ENCODE data around the gene ELAVL3. TPM values are rescaled to one million over a fixed set of nuclear protein-coding genes. Genes with fewer than 3 reads are reported as not detected.

ELAVL3 gene
- total RNA-seq, 4 donors from 2014 or later: not detected

DNA sequence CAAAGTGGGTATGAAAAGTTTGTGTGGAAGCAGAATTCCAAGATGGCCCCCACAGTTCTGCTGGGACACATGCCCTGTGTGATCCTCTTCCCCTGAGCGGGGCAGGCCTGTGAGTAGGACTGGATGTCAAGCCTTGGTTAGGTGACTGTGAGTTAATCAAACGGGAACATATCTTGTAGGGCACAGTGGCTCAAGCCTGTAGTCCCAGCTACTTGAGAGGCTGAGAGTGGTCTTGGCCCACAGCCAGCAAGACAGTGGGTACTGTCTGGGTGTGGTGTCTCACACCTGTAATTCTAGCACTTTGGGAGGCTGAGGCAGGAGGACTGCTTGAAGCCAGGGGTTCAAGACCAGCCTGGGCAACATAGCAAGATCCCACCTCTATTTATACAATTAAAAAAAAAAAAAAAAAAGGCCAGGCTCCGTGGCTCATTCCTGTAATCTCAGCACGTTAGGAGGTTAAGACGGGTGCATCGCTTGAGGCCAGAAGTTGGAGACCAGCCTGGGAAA is 18.4 kb upstream of the ELAVL3 start:
- no peaks in the 10 kb centered on the region for H3K9me3 ChIP-seq
- no peaks in the 10 kb centered on the region for H3K4me1 ChIP-seq
- no peak overlapping the region for H3K27ac ChIP-seq
- TF ChIP-seq, protein P1, sequence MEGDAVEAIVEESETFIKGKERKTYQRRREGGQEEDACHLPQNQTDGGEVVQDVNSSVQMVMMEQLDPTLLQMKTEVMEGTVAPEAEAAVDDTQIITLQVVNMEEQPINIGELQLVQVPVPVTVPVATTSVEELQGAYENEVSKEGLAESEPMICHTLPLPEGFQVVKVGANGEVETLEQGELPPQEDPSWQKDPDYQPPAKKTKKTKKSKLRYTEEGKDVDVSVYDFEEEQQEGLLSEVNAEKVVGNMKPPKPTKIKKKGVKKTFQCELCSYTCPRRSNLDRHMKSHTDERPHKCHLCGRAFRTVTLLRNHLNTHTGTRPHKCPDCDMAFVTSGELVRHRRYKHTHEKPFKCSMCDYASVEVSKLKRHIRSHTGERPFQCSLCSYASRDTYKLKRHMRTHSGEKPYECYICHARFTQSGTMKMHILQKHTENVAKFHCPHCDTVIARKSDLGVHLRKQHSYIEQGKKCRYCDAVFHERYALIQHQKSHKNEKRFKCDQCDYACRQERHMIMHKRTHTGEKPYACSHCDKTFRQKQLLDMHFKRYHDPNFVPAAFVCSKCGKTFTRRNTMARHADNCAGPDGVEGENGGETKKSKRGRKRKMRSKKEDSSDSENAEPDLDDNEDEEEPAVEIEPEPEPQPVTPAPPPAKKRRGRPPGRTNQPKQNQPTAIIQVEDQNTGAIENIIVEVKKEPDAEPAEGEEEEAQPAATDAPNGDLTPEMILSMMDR (IDR thresholded peaks at IDR 0.05): no peak
- TF ChIP-seq POLR2A (IDR thresholded peaks at IDR 0.05): no peak
- H3K4me3 ChIP-seq (replicated peaks in 1 of 3): no peak overlapping the region
- peaks cover 16 to 18% of the 10 kb centered on the region in 2 donors for H3K36me3 ChIP-seq
- intact Hi-C loops (cut with DNase I): loop anchor here (10.0 kb wide), 1 partner anchor 86 kb away; no protein-coding TSS in a partner anchor
- no peaks in the 10 kb centered on the region for H3K27me3 ChIP-seq
- 87 to 89% methylated on average over 6 of the region's 6 CpGs for WGBS, 2 donors
- DNase-seq: no peak

DNA sequence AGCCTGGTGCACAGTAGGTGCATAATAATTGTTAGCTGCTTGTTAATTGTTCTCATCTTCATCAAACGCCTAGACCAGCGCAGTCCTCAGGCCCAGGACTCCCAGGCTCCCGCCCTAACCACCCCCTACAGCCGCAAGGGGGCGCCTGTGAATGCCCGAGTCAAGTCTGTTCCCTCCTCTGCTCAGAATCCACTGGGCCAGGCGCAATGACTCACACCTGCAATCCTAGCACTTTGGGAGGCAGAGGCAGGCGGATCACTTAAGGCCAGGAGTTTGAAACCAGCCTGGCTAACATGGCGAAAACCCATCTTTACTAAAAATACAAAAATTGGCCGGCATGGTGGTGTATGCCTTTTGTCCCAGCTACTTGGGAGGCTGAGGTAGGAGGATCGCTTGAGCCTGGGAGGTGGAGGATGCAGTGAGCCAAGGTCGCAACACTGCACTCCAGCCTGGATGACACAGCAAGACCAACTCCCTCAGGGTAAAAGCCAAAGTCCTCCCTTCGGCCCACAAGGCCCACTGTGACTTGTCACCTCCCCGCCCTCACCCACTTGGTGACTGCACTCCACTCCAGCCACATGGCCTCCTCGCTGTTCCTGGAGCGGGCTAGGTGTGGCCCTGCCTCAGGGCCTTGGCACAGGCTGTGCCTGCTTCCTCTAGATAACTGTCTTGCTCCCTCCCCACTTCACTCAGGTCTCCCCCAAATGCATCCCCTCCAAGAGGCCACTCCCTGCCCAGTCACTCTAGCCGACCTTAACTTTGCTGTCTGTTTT is 15.7 kb upstream of the ELAVL3 start:
- TF ChIP-seq, protein P1 (IDR thresholded peaks at IDR 0.05): peak in 3 of 6 experiments; percentile 27 to 52 (median 30)
- no peak for TF ChIP-seq POLR2A (IDR thresholded peaks at IDR 0.05)
- no peaks in the 10 kb centered on the region for H3K4me1 ChIP-seq
- H3K27ac ChIP-seq: no peak overlapping the region
- no peaks in the 10 kb centered on the region for H3K9me3 ChIP-seq
- no peak overlapping the region for H3K4me3 ChIP-seq (replicated peaks in 1 of 3)
- peak; percentile 45 to 49 for DNase-seq
- WGBS, 2 donors: 77 to 78% methylated on average over 17 of the region's 17 CpGs
- peaks cover 19 to 23% of the 10 kb centered on the region in 2 donors for H3K36me3 ChIP-seq
- intact Hi-C loops (cut with DNase I): loop anchor here (10.0 kb wide), 1 partner anchor 88 kb away; no protein-coding TSS in a partner anchor
- H3K27me3 ChIP-seq: no peaks in the 10 kb centered on the region

DNA sequence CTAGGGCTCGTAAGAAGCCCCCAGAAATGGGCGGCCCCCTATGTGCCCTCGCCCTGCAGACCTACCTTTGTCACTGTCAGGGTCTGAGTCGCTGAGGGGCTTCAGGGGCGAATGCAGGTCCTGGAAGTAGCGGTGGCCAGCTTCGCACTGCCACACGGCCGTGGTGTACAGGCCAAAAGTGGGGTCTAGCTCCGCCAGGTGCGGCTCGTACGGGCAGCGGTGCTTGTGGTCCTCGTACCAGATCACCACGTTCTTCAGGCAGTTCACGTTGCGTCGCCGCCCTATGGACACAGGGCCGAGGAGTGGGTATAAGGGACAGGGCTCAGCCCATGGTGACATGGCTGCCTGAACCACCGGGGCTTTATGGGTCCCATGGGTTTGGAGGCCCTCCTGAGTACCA is 15.0 kb upstream of the ELAVL3 start:
- no peak for DNase-seq
- WGBS, 2 donors: 96% methylated on average over 11 of the region's 22 CpGs; no CpG with 5 or more reads in 1 of the 2 donors
- Histone ChIP-seq H3K9me3 (no peaks in the 10 kb centered on the region), H3K4me3 (replicated peaks in 1 of 3) (no peak overlapping the region), H3K27me3 (no peaks in the 10 kb centered on the region), H3K4me1 (no peaks in the 10 kb centered on the region), H3K36me3 (peaks cover 19 to 23% of the 10 kb centered on the region in 2 donors), H3K27ac (no peak overlapping the region)
- intact Hi-C loops (cut with DNase I): loop anchor here (10.0 kb wide), 1 partner anchor 89 kb away; no protein-coding TSS in a partner anchor
- TF ChIP-seq, protein P1 (IDR thresholded peaks at IDR 0.05): no peak
- TF ChIP-seq POLR2A (IDR thresholded peaks at IDR 0.05): no peak

DNA sequence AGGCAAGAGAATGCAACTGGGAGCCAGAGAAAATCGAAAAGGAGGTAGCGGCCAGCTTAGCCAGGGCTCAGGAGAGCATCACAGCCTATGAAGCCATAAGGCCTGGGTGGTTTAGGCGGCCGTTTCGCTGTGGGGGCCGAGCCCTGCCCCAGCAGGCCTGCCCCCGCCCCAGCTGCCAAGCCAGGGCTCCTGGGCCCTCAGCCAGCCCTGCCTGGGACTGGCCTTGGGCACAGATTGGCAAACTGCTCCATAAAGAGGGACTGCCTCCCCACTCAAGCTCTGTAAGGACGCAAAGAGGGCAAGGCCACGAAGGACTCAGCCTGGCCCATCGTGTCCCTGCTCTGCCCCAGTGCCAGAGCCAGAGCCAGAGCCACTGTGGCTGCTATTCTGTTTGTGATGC is 14.6 kb upstream of the ELAVL3 start:
- H3K27ac ChIP-seq: no peak overlapping the region
- no peaks in the 10 kb centered on the region for H3K4me1 ChIP-seq
- H3K9me3 ChIP-seq: no peaks in the 10 kb centered on the region
- intact Hi-C loops (cut with DNase I): loop anchor here (10.0 kb wide), 1 partner anchor 89 kb away; no protein-coding TSS in a partner anchor
- WGBS, 2 donors: 90 to 93% methylated on average over 7 to 10 of the region's 10 CpGs
- peaks cover 19 to 23% of the 10 kb centered on the region in 2 donors for H3K36me3 ChIP-seq
- H3K4me3 ChIP-seq (replicated peaks in 1 of 3): no peak overlapping the region
- no peak for DNase-seq
- H3K27me3 ChIP-seq: no peaks in the 10 kb centered on the region
- no peak for TF ChIP-seq POLR2A (IDR thresholded peaks at IDR 0.05)

DNA sequence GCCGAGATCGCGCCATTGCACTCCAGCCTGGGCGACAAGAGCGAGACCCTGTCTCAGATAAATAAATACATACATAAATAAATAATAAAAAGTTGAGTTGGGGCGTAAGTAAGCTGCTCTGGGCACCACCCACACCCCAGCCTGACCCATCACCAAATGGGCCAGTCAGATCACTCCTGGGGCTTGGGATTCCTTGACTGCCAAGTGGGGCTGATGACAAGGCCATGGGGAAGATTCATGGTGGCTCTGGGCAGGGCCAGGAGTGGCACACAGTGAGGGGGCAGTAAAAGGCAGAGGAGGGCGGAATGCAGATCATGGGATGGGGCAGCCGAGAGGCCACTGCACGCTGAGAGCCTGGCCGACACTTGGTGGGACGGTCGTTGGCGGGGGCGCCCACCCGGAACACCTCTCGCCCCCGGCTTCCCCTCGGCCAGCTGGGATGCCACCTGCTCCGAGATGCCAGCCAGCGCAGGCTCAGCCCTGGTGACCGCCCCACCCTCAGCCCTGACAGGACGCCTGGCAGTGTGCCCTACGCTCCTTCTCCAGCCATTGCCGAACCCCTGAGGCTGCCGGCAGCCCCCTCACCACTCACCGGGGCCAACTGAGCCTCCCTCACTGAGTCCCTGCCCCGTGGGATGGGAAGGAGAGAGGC is 13.9 kb upstream of the ELAVL3 start:
- intact Hi-C loops (cut with DNase I): loop anchor here (10.0 kb wide), 1 partner anchor 90 kb away; no protein-coding TSS in a partner anchor

More for the DNA sequence above, 13.9 kb upstream of the ELAVL3 start:
- Histone ChIP-seq H3K27me3 (no peaks in the 10 kb centered on the region), H3K9me3 (no peaks in the 10 kb centered on the region), H3K27ac (no peak overlapping the region), H3K4me3 (replicated peaks in 1 of 3) (no peak overlapping the region), H3K36me3 (peaks cover 19 to 23% of the 10 kb centered on the region in 2 donors), H3K4me1 (no peaks in the 10 kb centered on the region)
- no peak for DNase-seq
- TF ChIP-seq, protein P1 (IDR thresholded peaks at IDR 0.05): no peak
- TF ChIP-seq POLR2A (IDR thresholded peaks at IDR 0.05): no peak
- 91% methylated on average over 25 to 27 of the region's 27 CpGs for WGBS, 2 donors

All from thyroid gland (tissue), 4 donors.